Measurements from ENCODE around the gene RHO.
A peak's percentile ranks its signal among the peaks of the same experiment; 100 is the strongest.

Gene RHO

DNA sequence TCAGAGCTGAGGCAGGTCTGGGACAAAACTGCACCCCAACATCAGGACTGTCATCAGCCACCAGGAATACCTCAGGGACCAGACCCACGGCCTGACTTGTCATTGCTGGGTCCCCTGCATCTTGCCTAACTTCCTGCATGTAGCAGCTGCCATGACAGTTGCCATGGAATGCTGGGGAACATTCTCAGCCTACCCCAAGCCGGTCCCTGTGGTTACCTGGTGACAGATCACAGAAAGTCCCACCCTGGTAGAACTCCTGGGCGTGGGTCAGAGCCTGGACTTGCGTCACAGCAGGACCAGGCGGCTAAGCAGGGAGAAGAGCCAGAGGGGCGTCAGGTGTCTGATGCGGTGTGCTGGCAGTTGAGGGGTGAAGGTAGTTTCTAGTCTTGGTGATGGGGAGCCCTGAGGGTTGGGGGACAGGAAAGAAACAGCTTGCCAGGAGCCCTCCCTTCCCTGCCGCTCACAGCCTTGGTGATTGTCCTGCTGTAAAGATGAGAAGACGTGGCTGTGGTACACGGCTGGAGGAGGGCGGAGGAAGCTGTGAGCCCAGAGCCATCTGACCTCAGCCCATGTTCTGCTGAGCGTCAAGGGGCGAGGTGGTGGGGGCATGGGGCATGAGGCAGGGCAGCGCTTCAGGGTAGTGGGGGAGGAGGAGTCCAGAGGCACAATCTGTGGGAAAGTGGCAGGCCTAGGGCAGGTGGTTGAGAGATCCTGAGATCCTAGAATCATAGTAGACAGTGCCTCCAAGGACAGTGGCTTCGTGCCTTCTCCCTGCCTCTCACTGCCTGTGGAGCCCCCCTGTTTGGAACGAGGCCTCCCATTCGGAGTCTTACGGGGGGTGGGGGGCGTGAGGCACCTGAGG, 19.9 kb downstream of the RHO start:
- DNase-seq, result no peak

DNA sequence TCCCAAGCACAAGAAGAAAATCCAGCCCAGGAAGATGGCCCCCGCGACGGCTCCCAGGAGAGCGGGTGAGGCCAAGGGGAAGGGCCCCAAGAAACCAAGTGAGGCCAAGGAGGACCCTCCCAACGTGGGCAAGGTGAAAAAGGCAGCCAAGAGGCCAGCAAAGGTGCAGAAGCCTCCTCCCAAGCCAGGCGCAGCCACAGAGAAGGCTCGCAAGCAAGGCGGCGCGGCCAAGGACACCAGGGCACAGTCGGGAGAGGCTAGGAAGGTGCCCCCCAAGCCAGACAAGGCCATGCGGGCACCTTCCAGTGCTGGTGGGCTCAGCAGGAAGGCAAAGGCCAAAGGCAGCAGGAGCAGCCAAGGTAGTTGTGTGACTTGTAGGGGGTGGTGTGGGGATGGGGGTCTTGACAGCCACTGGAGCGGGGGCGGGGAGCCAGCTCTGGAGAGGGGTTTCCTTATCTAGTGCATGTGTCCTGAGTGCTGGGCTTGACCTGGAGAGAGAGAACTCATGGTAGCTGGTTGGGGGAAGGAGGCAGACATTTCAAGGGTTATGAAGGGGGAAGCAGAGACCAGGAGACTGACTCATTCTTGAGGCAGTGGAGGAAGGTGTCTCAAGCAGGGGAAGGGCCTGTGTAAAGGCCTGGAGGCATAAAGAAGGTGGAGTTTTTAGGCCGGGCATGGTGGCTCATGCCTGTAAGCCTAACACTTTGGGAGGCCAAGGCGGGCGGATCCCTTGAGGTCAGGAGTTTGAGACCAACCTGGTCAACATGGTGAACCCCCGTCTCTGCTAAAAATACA, 20.8 kb downstream of the RHO start:
- no peak for DNase-seq

DNA sequence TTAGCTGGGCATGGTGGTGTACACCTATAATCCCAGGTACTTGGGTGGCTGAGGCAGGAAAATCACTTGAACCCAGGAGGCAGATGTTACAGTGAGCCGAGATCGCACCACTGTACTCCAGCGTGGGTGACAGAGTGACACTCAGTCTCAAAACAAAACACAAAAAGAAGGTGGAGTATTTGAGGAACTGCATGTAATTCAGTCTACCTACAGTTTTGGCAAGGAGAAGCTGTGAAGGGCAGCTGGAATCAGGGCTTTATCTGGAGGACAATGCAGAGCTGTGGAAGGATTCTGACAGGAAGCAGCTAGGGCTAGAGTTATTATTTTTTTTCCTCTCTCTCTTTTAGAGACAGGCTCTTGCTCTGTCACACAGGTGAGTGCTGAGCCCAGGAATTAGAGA, 21.4 kb downstream of the RHO start:
- no peak for DNase-seq

DNA sequence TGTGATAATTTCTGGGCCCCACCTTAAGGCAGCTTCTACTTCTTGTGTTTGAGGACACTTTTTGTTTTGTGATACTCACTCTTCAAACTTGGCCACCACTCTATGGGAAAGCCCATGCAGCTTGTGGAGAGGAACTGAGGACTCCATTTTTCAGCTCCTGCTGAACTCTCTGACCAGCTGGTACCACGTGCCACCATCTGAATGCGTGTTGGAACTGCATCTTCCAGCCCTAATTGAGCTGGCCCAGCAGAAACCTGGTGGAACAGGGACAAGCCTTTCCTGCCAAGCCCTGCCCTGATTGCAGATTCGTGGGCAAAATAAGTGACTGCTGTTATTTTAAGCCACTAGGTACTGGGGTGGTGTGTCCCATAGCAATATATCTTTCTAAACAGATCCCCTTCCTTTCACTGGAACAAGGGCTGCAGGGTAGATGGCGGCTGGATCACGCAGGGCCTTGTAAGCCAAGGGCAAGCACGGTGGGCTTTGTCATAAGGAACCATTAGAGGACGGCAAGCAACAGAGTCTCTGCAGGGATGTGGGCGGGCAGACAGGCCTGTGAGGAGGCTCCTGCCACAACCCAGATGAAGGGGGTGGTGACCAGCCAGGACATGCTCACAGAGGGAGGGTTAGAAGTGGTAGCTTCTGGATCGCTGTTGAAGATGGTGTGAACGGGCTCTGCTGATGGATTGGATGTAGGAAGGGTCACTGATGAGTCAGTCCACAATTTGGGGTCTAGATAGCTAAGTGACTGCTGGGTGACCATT, 24.0 kb downstream of the RHO start:
- DNase-seq, result no peak

DNA sequence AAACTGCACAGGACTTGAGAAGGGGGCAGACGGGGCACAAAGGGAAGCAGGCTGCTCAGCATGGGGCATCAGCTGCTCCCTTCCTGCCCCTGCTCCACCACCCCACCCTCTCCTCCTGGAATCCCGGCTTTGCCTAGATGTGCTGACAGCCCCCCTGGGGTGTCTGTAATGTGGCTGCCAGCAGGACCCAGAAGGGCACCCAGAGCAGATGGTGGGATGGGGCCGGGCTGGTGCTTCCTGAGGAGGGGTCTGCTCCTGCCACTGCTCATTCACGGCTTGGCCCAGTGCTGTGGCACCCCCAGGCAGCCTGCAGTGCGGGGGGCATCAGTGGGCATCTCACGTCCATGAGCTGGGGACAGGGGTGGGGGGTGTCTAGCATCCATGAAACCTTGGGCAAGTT, 24.7 kb downstream of the RHO start:
- DNase-seq, result peak; percentile 82

DNA sequence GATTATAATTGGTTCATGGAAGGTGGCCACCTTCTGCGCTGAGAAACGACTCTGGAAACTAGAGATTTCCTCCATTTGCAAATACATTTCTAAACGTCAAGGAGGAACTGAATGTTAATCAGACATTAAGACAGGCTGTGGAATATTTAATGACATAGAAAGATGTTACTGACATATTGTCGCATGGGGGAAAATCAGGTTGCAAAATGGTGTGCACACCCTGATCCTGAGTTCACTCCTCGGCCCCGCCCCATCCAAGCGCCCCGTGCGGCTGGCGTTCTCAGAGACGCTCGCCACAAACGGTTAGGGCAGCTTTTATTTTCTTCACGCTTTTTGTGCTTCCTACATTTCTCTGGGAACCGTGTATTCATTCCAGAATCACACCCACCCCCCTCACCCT, 25.3 kb downstream of the RHO start:
- DNase-seq, result no peak

DNA sequence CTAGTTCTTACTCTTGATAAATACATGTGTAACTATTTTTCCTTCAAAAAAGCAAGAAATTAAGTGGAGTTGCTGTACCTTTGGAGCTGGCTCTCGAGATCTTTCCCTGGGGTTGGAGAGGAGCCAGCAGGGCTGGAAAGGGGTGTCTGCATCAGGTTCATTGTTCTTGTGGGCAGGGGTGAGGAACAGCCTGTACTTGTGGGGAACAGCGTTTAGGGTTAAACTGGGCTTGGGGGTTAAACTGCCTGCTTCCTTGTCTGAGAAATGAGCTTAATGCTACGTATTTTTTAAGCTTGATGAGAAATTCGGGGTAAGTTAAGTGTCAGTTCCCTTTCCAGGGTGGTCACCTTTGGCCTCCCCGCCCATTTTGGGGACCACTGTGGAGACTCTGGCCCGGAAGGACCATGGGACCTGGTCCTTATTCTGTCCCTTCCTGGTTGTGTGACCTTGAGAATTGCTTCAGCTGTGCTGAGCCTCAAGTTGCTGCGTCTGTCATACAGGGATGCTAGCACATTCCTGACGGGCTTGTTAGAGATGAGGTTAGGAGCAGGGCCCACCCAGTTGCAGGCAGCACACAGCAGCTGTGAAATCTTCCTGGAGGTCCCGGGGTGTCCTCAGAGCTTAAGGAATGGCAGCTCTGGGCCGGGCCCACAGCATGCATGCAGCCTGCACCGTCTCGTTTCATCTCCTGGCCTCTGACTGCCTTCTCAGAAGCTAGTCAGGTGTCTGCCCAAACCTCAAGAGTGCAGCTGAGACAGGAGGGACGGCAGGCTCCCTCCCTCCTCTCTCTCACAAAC, 26.1 kb downstream of the RHO start:
- DNase-seq, result no peak

DNA sequence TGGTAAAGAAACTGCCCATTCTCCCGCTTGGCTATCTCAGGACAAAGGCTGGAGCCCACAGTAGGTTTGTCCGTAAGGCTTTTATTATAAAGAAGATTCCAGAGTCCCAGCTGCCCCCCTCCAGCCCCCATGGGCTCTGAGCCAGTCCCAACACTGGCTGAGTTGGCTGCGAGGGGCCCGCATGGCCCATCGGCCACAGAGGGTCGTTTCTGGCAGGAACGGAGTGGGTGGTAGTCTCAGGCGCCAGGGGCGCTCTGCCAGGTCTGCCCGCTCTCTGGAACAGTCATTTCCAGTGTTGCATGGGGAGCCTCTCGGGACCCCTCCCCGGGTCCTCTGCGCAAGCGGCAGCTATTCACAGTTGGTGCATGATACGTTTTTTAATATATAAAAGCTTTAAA, 26.7 kb downstream of the RHO start:
- DNase-seq, result no peak

DNA sequence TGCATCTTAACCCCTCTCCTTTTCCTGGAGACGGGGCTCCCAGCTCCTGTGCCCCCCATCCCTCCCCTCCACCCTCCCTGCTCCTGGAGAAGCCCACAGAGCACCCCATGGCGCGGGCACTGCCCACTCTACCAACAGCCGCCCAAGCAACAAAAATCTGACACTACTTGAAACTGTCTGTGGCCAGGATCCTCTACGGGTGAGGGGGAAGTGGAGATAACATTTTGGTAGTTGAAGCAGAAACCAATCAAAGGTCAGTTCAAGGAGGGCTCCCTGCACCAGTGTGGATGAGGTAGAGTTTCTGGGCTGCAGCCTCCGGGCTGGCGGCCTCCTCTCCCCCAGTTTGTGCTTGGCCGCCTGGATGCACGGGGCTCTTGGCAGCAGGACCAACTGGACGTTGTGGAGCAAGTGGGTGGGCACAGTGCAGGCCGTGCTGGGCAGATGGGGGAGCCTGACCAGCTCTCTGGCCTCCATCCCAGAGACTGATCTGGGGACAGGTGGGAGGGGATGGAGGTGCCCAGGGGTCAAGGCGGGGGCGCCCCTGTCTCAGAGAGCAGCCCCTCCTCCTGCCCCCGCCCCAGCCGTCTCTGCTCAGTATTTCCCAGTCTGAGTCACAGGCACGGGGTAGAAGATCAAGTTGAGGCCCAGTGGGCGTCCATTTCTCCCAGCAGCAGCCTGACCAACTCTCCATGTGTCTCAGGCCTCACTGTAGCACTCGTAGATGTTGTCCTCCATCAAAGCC, 27.3 kb downstream of the RHO start:
- no peak for DNase-seq

DNA sequence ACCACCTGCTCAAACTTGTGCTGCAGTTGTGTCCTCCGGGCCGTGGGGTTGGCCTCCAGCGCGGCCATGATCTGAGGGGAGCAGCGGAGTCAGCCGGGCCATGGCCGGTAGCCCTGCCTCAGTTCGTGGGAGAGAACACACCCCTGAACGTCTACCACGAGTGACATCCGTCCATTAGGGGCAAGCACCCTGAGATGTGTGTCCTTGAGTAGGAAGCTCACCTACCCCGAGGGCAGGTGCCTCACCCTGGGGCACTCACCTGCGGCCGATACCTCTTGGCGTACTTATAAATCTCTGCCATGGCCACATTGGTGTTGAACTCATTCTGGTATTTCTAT, 27.9 kb downstream of the RHO start:
- no peak for DNase-seq

DNA sequence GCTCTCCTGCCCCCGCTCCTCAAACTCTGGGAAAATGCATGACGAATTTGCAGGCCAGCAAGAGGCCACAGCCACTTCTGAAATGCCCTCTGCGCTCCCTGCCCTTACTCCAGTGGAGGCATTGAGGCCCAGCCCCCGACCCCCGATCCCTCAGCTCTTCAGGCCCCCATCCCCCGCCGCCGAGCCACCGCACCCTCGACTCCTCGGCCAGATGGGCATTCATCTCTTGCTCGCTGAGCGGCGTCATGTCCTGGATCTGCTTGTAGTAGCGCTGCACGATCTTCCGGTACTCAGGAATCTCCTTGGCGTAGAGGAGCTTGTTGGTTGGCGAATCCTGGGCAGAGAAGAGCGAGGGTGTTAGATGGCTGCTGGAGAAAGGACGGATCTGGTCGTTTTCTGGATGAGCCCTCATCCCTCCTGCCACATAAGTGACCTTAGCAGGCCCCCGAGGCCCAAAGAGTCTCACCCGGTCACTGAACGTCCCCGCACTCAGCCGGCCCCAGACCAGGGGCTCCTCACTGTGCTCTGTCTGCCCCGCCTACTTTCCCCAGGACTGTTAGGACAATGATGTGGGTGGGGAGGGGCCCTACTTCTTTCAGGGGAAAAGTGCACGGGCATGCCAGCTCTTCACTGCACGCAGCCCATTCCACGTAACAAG, 28.6 kb downstream of the RHO start:
- DNase-seq, result no peak

DNA sequence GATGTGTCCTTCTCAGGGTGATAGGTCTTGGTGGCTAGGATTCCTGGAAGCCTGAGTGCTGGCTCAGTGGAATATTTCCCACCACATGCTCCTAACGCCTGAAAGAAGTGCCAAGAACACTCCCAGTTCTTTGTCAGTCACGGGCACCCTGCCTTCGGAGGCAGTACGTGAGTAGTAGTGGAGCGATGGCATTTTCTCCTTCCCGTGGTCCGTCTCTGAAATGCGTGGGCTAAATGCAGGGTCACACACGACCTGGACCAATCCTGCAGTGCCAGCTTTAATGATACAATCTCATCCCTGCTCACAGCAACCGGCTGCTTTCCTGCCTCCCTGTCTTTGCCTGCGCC, 29.1 kb downstream of the RHO start:
- no peak for DNase-seq

DNA sequence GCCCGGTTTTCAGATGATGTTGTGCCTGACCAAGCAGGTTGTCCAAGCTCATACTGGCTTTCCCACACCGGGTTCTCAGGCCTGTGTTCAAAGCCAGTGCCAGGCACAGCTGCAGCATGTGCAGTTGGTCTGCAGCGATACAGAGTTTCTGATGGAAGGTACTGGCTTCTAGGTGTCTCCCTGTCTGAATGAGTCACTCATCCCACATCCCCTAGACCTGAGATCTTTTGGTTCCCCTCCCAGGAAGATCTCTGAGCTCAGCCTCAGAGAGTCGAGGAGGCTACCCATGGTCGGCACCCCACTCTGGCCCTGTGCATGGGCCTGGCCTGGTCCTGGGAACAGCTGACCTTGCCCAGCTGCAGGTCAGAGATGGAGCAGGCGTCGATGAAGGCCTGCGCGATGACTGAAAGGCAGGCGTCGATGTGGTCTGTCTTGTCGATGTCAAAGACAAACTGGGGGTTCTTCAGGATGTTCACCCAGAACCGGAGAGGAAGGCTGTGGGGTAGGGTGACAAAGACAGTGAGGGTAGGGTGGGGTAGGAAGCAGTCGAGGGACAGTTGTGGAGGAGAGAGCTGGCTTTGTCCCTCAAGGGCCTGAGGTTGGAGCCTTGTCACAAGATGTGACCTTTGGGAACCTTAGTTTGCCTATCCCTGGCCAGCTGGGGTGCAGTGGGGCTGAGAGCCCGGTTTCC, 29.8 kb downstream of the RHO start:
- DNase-seq, result no peak

DNA sequence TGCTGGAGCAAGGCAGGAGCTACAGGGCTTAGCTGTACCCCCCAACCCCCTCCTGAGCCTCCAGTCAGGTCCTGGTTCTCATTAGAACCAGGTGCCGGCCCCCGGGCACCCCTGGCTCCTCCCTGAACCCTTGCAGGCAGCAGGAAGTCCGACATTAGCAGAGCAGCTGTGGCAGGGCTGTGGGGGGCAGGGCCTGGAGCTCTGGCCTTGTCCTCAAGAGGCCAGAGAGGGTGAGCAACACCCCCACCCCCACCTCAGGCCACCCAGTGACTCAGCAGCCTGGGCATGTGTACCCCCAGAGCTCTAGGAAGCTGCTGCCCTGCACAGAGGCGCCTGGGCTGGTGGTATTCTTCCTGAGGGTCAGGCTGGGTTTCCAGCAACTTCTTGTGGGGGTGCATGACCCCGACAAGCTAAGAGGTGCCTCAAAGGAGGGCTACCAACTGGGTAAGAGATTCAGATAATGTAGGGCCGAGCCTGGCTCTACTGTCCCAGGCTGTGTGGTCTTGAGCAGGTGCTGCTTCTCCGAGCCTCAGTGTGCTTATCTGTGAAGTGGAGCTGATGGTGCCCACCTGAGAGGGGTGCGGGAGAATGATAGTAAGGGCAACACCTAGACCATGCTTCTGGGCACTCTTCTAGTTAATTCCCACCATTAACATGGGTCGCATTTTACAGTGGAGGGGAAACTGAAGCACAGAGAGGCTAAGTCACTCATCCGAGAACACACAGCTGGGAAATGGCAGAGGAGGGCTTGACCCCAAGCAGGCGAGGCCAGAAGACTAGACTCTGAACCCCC, 30.5 kb downstream of the RHO start:
- no peak for DNase-seq

DNA sequence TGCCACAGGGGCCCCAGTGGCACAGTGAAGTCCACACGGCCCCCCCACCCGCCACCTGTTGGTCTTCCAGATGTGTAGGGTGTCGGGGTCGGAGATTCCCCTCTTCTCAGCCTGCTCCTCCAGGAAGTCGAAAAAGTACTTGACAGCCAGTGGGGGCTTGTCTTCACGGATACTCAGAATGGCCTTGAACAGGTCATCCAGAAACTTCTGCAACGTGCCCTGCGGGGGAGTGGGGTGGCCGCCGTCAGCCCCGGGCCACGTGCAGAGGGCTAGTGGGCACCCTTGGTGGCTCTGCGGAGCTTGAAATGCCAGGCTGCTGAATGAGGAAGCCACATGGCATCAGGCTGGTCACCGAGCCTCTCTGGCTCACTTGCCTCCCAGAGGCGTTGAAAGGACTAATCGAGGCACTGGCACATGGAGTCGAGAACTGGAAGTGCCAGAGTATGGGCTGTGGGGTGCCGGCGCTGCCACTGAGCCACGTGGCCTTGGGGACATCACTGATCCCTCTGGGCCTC, 31.2 kb downstream of the RHO start:
- no peak for DNase-seq

DNA sequence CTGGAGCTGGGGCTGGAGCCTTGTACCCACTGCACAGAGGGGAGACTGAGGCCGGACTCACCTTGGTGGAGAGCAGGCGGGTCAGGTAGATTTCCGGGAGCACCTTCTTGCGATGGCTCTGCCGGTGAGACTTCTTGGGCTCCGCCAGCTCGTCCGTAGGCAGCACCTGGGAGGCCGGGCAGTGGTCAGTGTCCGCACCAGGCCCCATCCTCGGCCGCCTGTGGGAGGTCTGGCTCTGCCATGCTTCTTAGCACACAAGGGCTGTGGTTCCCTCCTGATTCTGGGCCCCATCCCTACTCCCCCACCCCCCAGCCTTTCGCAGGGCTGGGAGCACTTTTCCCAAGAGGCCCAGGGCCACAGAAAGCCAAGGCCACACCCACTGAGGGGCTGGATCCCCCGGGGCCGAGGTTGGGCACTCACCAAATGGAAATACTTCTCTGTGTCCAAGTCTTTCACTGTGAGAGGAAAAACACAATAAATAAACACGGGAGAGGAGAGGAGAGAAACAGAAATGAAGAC, 31.9 kb downstream of the RHO start:
- no peak for DNase-seq

DNA sequence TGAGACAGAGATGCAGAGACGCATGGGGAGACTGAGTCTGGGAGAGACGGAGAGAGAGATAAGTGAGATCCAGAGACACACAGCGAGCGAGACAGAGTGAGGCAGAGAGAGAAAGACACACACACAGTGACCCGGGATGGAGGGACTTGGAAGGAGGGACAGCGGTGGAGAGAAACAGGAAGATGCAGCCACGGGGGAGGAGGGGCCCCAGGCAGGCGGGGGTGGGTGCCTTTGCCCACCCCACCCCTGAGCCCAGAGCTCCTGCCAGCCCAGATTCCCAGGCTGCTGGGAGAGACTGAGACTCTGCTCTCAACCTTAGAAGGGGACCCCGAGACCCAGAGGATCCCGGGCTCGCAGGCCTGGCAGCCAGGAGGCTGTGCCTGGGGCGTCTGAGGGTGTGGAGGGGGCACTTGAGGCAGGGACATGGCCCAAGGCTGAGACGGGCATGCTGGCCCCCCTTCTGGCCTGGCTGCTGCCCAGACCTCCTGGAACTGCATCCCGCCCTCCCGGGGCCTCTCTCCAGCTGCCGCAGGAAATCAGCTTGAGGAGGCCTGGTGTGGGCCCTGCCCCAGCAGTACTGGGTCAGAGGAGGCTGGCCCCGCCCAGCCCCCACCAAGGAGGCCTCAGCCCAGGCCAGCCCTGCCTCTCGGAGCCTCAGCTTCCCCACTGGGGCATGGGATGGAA, 32.6 kb downstream of the RHO start:
- no peak for DNase-seq

DNA sequence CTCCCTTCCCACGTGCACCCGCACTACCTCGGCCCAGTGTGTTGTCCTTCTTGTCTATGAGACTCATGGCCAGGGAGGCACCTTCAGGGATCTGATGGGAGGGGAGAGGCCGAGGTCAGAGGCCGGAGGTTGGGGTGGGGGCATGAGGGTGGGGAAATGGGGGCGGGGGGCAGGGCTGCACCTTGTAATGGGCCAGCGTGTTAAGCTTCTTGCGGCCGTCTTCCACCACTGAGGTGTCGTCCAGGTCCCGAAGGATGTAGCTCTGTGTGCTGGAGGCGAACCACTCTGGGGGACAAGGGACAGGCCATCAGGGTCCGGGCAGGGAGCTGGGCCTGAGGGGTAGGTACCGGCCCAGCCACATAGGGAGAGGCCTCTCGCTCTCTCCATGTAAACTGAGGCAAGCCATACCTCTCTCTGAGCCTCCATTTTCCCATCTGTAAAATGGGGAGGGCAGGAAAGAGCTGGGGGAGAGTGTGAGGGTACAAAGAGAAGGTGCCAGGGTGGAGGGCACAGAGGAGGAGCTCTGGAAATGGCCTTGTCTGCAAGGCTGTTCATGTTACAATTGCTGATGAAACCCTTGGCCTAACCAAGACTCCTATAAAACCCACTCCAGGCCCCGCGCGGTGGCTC, 33.3 kb downstream of the RHO start:
- no peak for DNase-seq

DNA sequence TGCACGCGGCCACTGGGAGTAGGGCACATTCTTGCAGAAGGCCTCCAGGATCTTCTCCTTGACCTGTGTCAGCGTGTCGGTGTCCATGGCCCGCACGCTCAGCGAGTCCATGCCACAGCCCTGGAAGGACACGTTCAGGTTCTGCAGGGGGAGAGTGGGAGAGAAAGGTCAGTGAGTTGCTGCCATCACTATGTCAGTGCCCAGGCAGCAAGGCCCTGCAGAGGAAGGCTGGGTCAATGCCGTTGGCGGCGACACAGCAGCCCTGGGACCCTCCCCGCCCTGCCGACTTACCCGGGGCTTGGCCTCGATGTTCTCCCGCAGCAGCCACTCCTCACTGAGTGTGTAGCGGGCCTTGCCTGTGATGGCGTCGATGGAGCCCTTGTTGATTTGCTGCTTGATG, 34.4 kb downstream of the RHO start:
- no peak for DNase-seq

Measured in NCI-H146 (cell line).